ENCODE data around the gene TOMT. TPM values are rescaled to one million over a fixed set of nuclear protein-coding genes. Genes with fewer than 3 reads are reported as not detected.

Gene TOMT
- total and polyA plus RNA-seq, 2 of the 4 experiments (the other 2 are of a cell fraction), result not detected

DNA sequence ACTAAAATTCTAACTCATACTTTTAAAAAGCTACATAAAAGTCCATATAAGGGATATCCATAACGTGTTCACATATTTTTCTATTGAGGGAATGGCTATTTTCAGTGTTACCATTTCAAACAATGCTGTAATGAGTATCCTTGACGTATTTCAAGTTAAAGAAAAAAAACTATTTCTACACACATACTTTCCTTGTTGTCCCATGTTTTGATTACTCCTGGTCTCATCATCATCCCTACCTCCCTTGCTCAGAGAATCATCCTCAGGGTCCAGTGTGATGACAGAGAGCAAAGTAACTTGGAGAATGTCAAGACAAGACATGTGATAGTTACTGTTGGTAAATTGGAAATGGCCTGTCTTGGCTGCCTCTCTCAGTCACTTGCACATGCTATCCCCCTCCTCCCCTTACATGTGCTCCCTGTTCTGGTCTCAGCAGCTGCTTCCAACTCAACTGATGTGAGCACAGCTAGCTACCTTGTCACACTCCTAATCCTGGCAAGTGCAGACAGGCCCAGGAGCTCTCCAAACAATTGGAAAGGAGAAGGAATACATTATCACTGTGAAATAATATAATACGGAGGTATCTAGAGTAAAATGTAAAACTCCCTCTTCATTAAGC is 47.2 kb upstream of the TOMT start:
- peak overlapping the region; percentile 60 for H2BK120ac ChIP-seq (ENCODE audit: low read depth, low read length)
- CTCF ChIA-PET, result interaction anchor here (0.7 kb wide), 1 partner anchor 10 kb away, joined by 7 read pairs; no protein-coding TSS in a partner anchor
- peak overlapping the region; percentile 93 for H3K27ac ChIP-seq (ENCODE audit: insufficient read depth, low read length)
- H3K14ac ChIP-seq (replicated peaks; ENCODE audit: low read depth, low read length), result peak overlapping the region; percentile 93
- intact Hi-C loops (cut with micrococcal nuclease), result no loop called here
- no peaks in the 10 kb centered on the region for H4K20me1 ChIP-seq (ENCODE audit: insufficient read depth, low read length)
- TF ChIP-seq MXI1 (IDR thresholded peaks at IDR 0.05; ENCODE audit: borderline replicate concordance, low read depth, low read length) (peak; percentile 67; the same call in 1 of the 2 replicates), CEBPB (IDR thresholded peaks at IDR 0.05; ENCODE audit: low read depth, low read length) (peak; percentile 78), MAFK (IDR thresholded peaks at IDR 0.05; ENCODE audit: low read depth, low read length) (no peak)
- TF ChIP-seq, protein P1, sequence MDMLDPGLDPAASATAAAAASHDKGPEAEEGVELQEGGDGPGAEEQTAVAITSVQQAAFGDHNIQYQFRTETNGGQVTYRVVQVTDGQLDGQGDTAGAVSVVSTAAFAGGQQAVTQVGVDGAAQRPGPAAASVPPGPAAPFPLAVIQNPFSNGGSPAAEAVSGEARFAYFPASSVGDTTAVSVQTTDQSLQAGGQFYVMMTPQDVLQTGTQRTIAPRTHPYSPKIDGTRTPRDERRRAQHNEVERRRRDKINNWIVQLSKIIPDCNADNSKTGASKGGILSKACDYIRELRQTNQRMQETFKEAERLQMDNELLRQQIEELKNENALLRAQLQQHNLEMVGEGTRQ (IDR thresholded peaks at IDR 0.05; ENCODE audit: low read depth, low read length), result peak; percentile 9; the same call in 1 of the 2 replicates
- in situ Hi-C loops (cut with MboI; ENCODE audit: low sequenced_read_pairs), result no loop called here
- peak overlapping the region; percentile 19 for H4K5ac ChIP-seq (ENCODE audit: low read depth, low read length)
- H2BK5ac ChIP-seq (ENCODE audit: low read depth, low read length, poor library complexity, severe bottlenecking), result peak overlapping the region; percentile 92
- ATAC-seq (ENCODE audit: low read depth) (peak; percentile 85), DNase-seq (peak; percentile 89)
- peak overlapping the region; percentile 75; the same call in 2 of the 3 replicates for H2BK15ac ChIP-seq (ENCODE audit: low read depth, low read length)
- H3K9ac ChIP-seq (ENCODE audit: low read depth, low read length), result 0 out of 2 replicates have a peak overlapping the region, but pooled peaks have one; percentile 45
- POLR2A ChIA-PET (ENCODE audit: unreplicated experiment), result no interaction called here
- dilution Hi-C loops (cut with HindIII; ENCODE audit: low sequenced_read_pairs, unreplicated experiment), result no loop called here
- H2AK9ac ChIP-seq (replicated peaks; ENCODE audit: low read depth, low read length, poor library complexity), result peak overlapping the region; percentile 67
- peak overlapping the region; percentile 82 for H4K91ac ChIP-seq (ENCODE audit: insufficient read depth, low read depth, low read length)
- H3K23ac ChIP-seq (ENCODE audit: low read depth, low read length), result peak overlapping the region; percentile 95
- peak overlapping the region; percentile 6; the same call in 1 of the 2 replicates for H3K4me2 ChIP-seq (ENCODE audit: low read depth, low read length)
- peak overlapping the region; percentile 91 for H3K4ac ChIP-seq (ENCODE audit: low read depth, low read length)
- no CpG with 5 or more reads among the region's 3 CpGs for WGBS, 2 experiments (ENCODE audit: extremely low coverage in 2 of 2, insufficient read length in 1 of 2)
- 0 out of 2 replicates have a peak overlapping the region, but pooled peaks have one; percentile 20 for H3K56ac ChIP-seq (ENCODE audit: extremely low read depth, insufficient read depth, low read length)
- H4K8ac ChIP-seq (ENCODE audit: low read depth in 2 of 2, low read length in 2 of 2), result peak overlapping the region; percentile 1 to 68; a peak in 3 of 4 replicates
- H3K9me3 ChIP-seq (ENCODE audit: control insufficient read depth, insufficient read depth, low read length), result no peaks in the 10 kb centered on the region
- H2BK20ac ChIP-seq (ENCODE audit: low read depth, low read length), result peak overlapping the region; percentile 84
- peak overlapping the region; percentile 22 for H3K18ac ChIP-seq (ENCODE audit: low read depth, low read length)
- H3K79me1 ChIP-seq (ENCODE audit: low read depth in 1 of 2, low read length in 2 of 2), result peaks cover 23 to 65% of the 10 kb centered on the region in 2 experiments
- no TSS peak for BruUV-seq (replicated peaks)
- H2AK5ac ChIP-seq (ENCODE audit: low read depth, low read length), result peak overlapping the region; percentile 91
- H3K4me3 ChIP-seq (ENCODE audit: insufficient read depth, low read depth, low read length), result no peak overlapping the region
- peaks cover 7% of the 10 kb centered on the region for H3K4me1 ChIP-seq (ENCODE audit: control insufficient read depth, insufficient read depth, low read length)
- H3K27me3 ChIP-seq (ENCODE audit: control insufficient read depth, insufficient read depth, low read length), result no peaks in the 10 kb centered on the region
- peaks cover 2% of the 10 kb centered on the region for H3K36me3 ChIP-seq (ENCODE audit: control insufficient read depth, insufficient read depth, low read length)
- H2AFZ ChIP-seq (replicated peaks; ENCODE audit: low read length, poor library complexity), result peak overlapping the region; percentile 73
- peaks cover 8% of the 10 kb centered on the region for H3K9me1 ChIP-seq (ENCODE audit: insufficient read depth, low read length)

Data from IMR-90 (cell line).